Activated CD8-positive, alpha-beta T cell treated with anti-CD3 and anti-CD28 coated beads for 36 hours (primary cell): ENCODE data around the gene TBC1D32. TPM values are rescaled to one million over a fixed set of nuclear protein-coding genes. Genes with fewer than 3 reads are reported as not detected.

Experiments
- ATAC-seq: fragments of 200-7000 bp; cut with Tn5 transposase; one replicate; pipeline ENCODE4 v1.10.0; 2021; ENCODE audit warnings: mild to moderate bottlenecking, moderate library complexity
- CTCF ChIA-PET: fragments of 350-600 bp; sonication (Branson Sonifier 250); formaldehyde crosslinking; loops from one replicate; lab custom pipeline; 2021; ENCODE audit warnings: antibody characterized with exemption; lab: Charles Lee
- POLR2A ChIA-PET: fragments of 350-600 bp; sonication (Branson Sonifier 250); formaldehyde crosslinking; loops from one replicate; lab custom pipeline; 2021; ENCODE audit warnings: antibody characterized with exemption; lab: Charles Lee
- DNase-seq: peaks from one replicate; pipeline ENCODE4 v3.0.0-alpha.2; 2020
- H3K27ac Mint-ChIP-seq: one replicate; pipeline ENCODE4 v1.8.0; 2021; ENCODE audit warnings: mild to moderate bottlenecking, mixed read lengths
- H3K27me3 Mint-ChIP-seq: one replicate; pipeline ENCODE4 v1.8.0; 2021; ENCODE audit warnings: mixed read lengths
- H3K36me3 Mint-ChIP-seq: one replicate; pipeline ENCODE4 v1.8.0; 2021; ENCODE audit warnings: low read depth, mixed read lengths
- H3K4me1 Mint-ChIP-seq: one replicate; pipeline ENCODE4 v1.8.0; 2021; ENCODE audit warnings: low read depth, mixed read lengths
- H3K4me3 Mint-ChIP-seq: one replicate; pipeline ENCODE4 v1.8.0; 2021; ENCODE audit warnings: mild to moderate bottlenecking, moderate library complexity, mixed read lengths
- H3K9me3 Mint-ChIP-seq: one replicate; pipeline ENCODE4 v1.8.0; 2021; ENCODE audit warnings: mixed read lengths
- intact Hi-C: fragments of 100-400 bp; cut with micrococcal nuclease; formaldehyde crosslinking; loops from one replicate; pipeline ENCODE4 v1.10.0; 2022
- total RNA-seq, 2 experiments: library from RNA; stranded (reverse); gene quantifications; one replicate each; pipeline ENCODE4 v1.2.3, GENCODE V29; 2021
- TF ChIP-seq, protein P1 (sequence below): fragments of 200-600 bp; IDR thresholded peaks from one replicate; pipeline ENCODE4 v1.8.0; 2022; ENCODE audit warnings: antibody characterized with exemption, mild to moderate bottlenecking

The TBC1D32 gene
- total RNA-seq, 2 experiments from 2014 or later: 8.1 to 10.4 TPM

DNA sequence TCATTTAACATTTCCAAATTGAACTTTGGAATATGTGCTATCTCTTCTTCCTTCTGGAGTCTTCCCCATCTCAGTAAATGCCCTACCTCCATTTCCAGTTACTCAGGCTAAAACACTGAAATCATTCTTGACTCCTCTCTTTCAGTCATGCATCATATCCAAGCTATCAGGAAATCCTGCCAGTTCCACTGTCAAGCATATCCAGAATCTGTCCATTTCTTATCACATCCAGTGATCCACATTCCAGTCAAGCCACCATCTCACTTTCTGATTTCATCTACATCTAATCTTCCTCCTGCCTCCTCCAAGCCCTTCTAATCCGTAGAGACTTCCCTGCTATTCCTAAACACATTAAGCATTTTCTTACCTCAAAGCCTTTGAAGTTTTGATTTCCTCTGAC lies 15.3 kb upstream of the TBC1D32 start:
- ChIA-PET POLR2A (no interaction called here), CTCF (no interaction called here)
- intact Hi-C loops: no loop called here
- no peak overlapping the region for H3K4me3 Mint-ChIP-seq
- ATAC-seq: no peak
- DNase-seq: no peak
- H3K27ac Mint-ChIP-seq: no peak overlapping the region
- no peaks in the 10 kb centered on the region for H3K36me3 Mint-ChIP-seq
- TF ChIP-seq, protein P1, sequence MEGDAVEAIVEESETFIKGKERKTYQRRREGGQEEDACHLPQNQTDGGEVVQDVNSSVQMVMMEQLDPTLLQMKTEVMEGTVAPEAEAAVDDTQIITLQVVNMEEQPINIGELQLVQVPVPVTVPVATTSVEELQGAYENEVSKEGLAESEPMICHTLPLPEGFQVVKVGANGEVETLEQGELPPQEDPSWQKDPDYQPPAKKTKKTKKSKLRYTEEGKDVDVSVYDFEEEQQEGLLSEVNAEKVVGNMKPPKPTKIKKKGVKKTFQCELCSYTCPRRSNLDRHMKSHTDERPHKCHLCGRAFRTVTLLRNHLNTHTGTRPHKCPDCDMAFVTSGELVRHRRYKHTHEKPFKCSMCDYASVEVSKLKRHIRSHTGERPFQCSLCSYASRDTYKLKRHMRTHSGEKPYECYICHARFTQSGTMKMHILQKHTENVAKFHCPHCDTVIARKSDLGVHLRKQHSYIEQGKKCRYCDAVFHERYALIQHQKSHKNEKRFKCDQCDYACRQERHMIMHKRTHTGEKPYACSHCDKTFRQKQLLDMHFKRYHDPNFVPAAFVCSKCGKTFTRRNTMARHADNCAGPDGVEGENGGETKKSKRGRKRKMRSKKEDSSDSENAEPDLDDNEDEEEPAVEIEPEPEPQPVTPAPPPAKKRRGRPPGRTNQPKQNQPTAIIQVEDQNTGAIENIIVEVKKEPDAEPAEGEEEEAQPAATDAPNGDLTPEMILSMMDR: no peak
- peaks cover 29% of the 10 kb centered on the region for H3K27me3 Mint-ChIP-seq
- H3K9me3 Mint-ChIP-seq: no peaks in the 10 kb centered on the region
- H3K4me1 Mint-ChIP-seq: no peaks in the 10 kb centered on the region

DNA sequence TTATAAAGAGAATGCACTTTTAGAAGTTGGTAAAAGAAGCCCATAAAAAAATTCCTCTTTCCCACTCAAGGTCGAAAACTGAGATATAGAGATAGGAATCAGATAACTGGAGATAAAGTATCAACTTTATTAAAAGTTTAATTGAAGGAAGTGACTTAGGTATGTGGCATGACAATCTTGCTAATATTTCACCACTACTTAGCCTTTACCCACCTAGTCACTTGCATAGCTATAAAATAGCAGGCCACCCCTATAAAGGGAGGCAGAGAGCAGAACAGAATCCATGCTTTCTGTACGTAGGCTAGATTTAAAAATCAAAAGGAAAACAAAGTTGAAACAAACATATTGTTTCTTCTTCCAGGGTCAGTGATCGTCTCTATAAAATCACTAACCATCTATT lies 13.2 kb upstream of the TBC1D32 start:
- no peaks in the 10 kb centered on the region for H3K9me3 Mint-ChIP-seq

DNA sequence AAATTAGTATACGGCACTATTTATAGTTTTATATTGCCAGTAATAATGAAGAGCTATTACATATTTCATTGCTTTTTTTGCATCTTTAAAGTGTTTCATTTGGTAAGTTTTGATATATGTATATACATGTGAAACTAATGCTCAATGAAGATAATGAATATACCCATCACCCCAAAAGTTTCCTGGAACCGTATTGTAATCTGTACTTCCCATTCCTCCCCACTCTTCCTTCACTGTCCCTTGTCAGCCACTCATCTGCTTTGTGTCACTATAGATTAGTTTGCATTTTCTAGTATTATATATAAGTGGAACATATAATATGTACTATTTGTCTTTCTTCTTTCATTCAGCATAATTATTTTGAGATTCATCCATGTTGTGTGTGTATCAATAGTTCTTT lies 10.3 kb upstream of the TBC1D32 start:
- Mint-ChIP-seq H3K4me1 (no peaks in the 10 kb centered on the region), H3K27me3 (peaks cover 17% of the 10 kb centered on the region), H3K36me3 (no peaks in the 10 kb centered on the region), H3K27ac (no peak overlapping the region), H3K4me3 (no peak overlapping the region), H3K9me3 (no peaks in the 10 kb centered on the region)
- TF ChIP-seq, protein P1: no peak
- CTCF ChIA-PET: no interaction called here
- ATAC-seq (no peak), DNase-seq (no peak)
- intact Hi-C loops: no loop called here
- POLR2A ChIA-PET: no interaction called here

More for the DNA sequence above, 13.2 kb upstream of the TBC1D32 start:
- intact Hi-C loops: no loop called here
- H3K27me3 Mint-ChIP-seq: peaks cover 21% of the 10 kb centered on the region
- TF ChIP-seq, protein P1: no peak
- CTCF ChIA-PET: no interaction called here
- no peak overlapping the region for H3K4me3 Mint-ChIP-seq
- H3K4me1 Mint-ChIP-seq: no peaks in the 10 kb centered on the region
- POLR2A ChIA-PET: no interaction called here
- DNase-seq: no peak
- no peak for ATAC-seq
- H3K27ac Mint-ChIP-seq: no peak overlapping the region
- no peaks in the 10 kb centered on the region for H3K36me3 Mint-ChIP-seq

DNA sequence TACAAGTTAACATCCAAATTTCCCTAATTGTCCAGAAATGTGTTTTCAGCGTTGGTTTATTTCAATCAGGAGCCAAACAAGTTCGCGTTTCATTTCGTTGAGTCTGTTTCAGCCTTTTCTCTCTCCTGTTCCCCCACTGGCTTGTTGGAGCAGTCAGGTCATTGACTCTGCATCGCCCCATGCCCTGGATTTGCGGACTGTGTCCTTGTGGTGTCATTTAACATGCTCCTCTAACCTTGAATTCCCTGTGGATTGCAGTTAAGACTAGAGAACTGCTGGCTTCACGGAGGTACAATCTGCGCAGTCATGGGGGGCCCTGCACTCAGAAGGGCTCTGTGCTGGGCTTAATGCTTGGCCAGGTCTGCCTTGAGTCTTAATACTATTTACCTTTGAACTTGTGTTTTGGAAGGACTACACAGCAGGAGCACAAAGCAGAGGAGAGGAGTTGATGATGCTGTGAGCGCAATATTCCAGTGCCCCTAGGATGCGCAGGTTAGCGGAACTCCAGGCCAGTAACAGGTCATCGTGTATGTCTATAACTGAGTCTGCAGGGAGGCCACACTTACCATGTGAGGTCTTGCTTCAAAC lies 5.5 kb upstream of the TBC1D32 start:
- Mint-ChIP-seq H3K4me3 (no peak overlapping the region), H3K27me3 (peaks cover 11% of the 10 kb centered on the region), H3K36me3 (no peaks in the 10 kb centered on the region), H3K9me3 (no peaks in the 10 kb centered on the region), H3K27ac (no peak overlapping the region), H3K4me1 (peaks cover 7% of the 10 kb centered on the region)
- intact Hi-C loops: no loop called here
- ATAC-seq (no peak), DNase-seq (no peak)
- TF ChIP-seq, protein P1: no peak
- CTCF ChIA-PET: no interaction called here
- POLR2A ChIA-PET: no interaction called here

DNA sequence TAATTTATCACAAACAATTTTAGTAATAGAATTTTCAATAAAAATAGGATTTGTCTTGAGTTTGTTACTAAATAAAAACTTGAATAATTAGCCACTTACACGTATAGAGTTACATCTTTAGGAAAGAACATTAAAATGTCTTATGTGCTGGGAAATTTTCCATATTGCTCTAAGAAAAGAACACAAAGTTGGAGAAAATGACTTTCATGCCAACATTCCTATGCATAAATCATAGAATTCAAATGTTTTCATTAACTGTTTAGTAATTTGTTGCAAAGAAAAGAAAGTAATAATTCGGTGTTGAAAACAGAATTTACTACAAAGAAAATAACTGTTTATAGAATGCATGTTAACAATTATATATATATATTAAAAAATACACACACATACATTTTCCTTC lies 4.7 kb upstream of the TBC1D32 start:
- H3K4me1 Mint-ChIP-seq: peaks cover 9% of the 10 kb centered on the region
- no peak for ATAC-seq
- no peaks in the 10 kb centered on the region for H3K9me3 Mint-ChIP-seq
- ChIA-PET POLR2A (no interaction called here), CTCF (no interaction called here)
- no peak for DNase-seq
- peaks cover 2% of the 10 kb centered on the region for H3K36me3 Mint-ChIP-seq
- TF ChIP-seq, protein P1: no peak
- peaks cover 8% of the 10 kb centered on the region for H3K27me3 Mint-ChIP-seq
- no peak overlapping the region for H3K27ac Mint-ChIP-seq
- no peak overlapping the region for H3K4me3 Mint-ChIP-seq
- intact Hi-C loops: no loop called here
